Ishikawa (cell line): ENCODE data around the gene TPM1.

Source experiments
- CEBPB ChIP-seq: IDR thresholded peaks from 2 replicates; pipeline ENCODE4 v1.6.1; 2012
- CREB1 ChIP-seq: IDR thresholded peaks from 2 replicates; pipeline ENCODE4 v1.6.1; 2012; ENCODE audit warnings: low read depth
- EGR1 ChIP-seq: IDR thresholded peaks from 2 replicates; pipeline ENCODE4 v1.6.1; 2012
- EP300 ChIP-seq: IDR thresholded peaks from 2 replicates; pipeline ENCODE4 v1.6.1; 2012; ENCODE audit warnings: borderline replicate concordance
- FOXM1 ChIP-seq: IDR thresholded peaks from 2 replicates; pipeline ENCODE4 v1.6.1; 2012; ENCODE audit warnings: low read depth, borderline replicate concordance
- NFIC ChIP-seq: IDR thresholded peaks from 2 replicates; pipeline ENCODE4 v1.6.1; 2012
- RAD21 ChIP-seq: IDR thresholded peaks from 2 replicates; pipeline ENCODE4 v1.6.1; 2012; ENCODE audit warnings: low read depth
- TAF1 ChIP-seq: IDR thresholded peaks from 2 replicates; pipeline ENCODE4 v1.6.1; 2012; ENCODE audit warnings: low read depth, mild to moderate bottlenecking
- TCF12 ChIP-seq: IDR thresholded peaks from 2 replicates; pipeline ENCODE4 v1.6.1; 2012; ENCODE audit warnings: low read depth
- TEAD4 ChIP-seq: IDR thresholded peaks from 2 replicates; pipeline ENCODE4 v1.6.1; 2012
- YY1 ChIP-seq: IDR thresholded peaks from 2 replicates; pipeline ENCODE4 v1.6.1; 2012; ENCODE audit warnings: low read depth
- ZBTB7A ChIP-seq: IDR thresholded peaks from 2 replicates; pipeline ENCODE4 v1.6.1; 2012; ENCODE audit warnings: low read depth
- TF ChIP-seq, protein P1 (sequence below): IDR thresholded peaks from 2 replicates; pipeline ENCODE4 v1.6.1; 2012
- TF ChIP-seq, protein P2 (sequence below): IDR thresholded peaks from 2 replicates; pipeline ENCODE4 v1.6.1; 2012; ENCODE audit warnings: low read depth, mild to moderate bottlenecking
- TF ChIP-seq, protein P3 (sequence below): IDR thresholded peaks from 2 replicates; pipeline ENCODE4 v1.6.1; 2012

TPM1 gene

DNA sequence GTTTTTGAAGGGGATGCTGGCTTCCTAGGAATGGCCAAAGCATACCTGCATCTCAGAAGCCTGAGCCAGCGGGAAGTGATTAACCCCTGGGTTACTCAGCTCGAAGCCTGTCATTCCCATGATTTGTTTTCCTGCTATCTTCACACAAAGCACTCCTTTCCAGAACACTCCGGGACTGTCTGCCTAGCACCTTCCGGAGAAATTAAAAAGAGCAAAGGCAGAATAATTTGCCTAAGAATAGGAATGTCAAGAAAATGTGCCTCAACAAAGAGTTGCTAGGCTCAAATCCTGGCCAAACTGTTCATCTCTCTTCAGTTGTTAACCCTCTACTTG is 34.1 kb downstream of the TPM1 start:
- TF ChIP-seq TEAD4 (no peak), TAF1 (no peak), ZBTB7A (no peak), YY1 (no peak), NFIC (no peak), EGR1 (no peak), CEBPB (no peak), FOXM1 (no peak), EP300 (no peak), RAD21 (no peak), TCF12 (no peak), CREB1 (no peak)
- TF ChIP-seq, protein P1, sequence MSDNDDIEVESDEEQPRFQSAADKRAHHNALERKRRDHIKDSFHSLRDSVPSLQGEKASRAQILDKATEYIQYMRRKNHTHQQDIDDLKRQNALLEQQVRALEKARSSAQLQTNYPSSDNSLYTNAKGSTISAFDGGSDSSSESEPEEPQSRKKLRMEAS, result no peak
- TF ChIP-seq, protein P2, sequence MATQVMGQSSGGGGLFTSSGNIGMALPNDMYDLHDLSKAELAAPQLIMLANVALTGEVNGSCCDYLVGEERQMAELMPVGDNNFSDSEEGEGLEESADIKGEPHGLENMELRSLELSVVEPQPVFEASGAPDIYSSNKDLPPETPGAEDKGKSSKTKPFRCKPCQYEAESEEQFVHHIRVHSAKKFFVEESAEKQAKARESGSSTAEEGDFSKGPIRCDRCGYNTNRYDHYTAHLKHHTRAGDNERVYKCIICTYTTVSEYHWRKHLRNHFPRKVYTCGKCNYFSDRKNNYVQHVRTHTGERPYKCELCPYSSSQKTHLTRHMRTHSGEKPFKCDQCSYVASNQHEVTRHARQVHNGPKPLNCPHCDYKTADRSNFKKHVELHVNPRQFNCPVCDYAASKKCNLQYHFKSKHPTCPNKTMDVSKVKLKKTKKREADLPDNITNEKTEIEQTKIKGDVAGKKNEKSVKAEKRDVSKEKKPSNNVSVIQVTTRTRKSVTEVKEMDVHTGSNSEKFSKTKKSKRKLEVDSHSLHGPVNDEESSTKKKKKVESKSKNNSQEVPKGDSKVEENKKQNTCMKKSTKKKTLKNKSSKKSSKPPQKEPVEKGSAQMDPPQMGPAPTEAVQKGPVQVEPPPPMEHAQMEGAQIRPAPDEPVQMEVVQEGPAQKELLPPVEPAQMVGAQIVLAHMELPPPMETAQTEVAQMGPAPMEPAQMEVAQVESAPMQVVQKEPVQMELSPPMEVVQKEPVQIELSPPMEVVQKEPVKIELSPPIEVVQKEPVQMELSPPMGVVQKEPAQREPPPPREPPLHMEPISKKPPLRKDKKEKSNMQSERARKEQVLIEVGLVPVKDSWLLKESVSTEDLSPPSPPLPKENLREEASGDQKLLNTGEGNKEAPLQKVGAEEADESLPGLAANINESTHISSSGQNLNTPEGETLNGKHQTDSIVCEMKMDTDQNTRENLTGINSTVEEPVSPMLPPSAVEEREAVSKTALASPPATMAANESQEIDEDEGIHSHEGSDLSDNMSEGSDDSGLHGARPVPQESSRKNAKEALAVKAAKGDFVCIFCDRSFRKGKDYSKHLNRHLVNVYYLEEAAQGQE, result no peak
- TF ChIP-seq, protein P3, sequence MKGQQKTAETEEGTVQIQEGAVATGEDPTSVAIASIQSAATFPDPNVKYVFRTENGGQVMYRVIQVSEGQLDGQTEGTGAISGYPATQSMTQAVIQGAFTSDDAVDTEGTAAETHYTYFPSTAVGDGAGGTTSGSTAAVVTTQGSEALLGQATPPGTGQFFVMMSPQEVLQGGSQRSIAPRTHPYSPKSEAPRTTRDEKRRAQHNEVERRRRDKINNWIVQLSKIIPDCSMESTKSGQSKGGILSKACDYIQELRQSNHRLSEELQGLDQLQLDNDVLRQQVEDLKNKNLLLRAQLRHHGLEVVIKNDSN, result no peak

DNA sequence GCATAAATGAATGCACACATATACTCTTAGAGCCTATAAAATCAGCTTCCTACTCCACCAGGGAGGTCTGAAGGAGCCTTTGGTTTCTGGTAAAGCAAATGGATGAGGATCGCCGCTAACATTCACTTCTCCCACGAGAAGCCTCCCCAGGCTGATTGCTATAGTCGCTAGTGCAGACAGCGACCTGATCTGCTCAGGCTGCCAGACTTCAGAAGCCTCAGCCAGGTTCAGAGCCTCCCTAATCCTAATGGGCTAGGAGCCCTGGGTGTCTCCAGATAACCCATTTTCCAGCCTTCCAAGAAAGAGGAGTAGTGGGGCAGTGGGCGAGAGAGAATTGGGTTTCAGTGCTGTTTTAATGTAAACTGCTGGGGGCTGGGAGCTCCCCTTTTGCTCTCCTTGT is 35.4 kb downstream of the TPM1 start:
- no peak for TF ChIP-seq CEBPB
- no peak for TF ChIP-seq TCF12
- TF ChIP-seq, protein P1, result no peak
- no peak for TF ChIP-seq RAD21
- TF ChIP-seq, protein P2, result no peak
- no peak for TF ChIP-seq CREB1
- TF ChIP-seq EGR1, result no peak
- no peak for TF ChIP-seq TAF1
- TF ChIP-seq, protein P3, result no peak
- TF ChIP-seq FOXM1, result no peak
- TF ChIP-seq EP300, result no peak
- TF ChIP-seq TEAD4, result no peak
- no peak for TF ChIP-seq YY1
- no peak for TF ChIP-seq NFIC
- TF ChIP-seq ZBTB7A, result no peak

DNA sequence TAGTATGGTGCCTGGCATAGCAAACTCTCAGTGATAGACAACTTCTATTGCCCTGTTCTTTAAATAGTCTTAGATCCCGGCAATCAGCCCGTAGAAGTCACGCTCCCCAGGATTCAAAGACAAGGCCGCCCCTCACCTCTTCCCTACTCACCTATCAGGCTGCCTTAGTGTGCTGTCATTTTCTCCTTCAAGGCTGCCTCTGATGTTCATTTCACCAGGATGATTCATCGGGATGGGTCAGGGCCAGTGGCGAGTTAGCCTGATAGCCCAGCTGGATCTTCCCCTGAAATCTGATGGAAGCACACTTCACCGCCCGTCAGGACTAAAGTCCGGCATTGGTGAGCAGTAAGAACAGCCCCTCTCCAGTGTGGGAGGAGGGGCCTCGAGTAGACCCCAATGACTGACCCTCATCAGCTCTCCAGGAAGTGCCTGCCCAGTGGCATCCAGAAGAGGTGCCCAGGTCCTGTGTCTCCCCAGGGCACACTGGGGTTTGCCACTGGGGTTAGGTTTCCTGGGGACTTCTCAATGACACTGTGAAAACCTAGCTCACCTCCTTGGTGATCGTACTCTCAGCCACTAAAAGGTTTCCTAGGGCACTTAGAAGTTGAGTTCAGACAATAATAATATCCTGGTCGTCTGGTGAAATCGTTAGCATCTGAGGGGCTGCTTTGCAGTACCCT is 37.5 kb downstream of the TPM1 start:
- TF ChIP-seq, protein P2, result no peak
- no peak for TF ChIP-seq YY1
- TF ChIP-seq, protein P3, result no peak
- TF ChIP-seq EGR1, result no peak
- TF ChIP-seq TAF1, result no peak
- TF ChIP-seq EP300, result no peak
- no peak for TF ChIP-seq CREB1
- no peak for TF ChIP-seq FOXM1
- no peak for TF ChIP-seq TCF12
- TF ChIP-seq RAD21, result no peak
